Measurements from ENCODE around the gene C5AR1. TPM values are rescaled to one million over a fixed set of nuclear protein-coding genes. Genes with fewer than 3 reads are reported as not detected.
"Not testable (repeated sequence)": the region's sequence is repeated elsewhere in the genome, so short reads cannot be mapped to it uniquely, and the experiment has no call there.

Gene C5AR1
- total RNA-seq, 2 donors from 2014 or later = 1.3 to 7.6 TPM

DNA sequence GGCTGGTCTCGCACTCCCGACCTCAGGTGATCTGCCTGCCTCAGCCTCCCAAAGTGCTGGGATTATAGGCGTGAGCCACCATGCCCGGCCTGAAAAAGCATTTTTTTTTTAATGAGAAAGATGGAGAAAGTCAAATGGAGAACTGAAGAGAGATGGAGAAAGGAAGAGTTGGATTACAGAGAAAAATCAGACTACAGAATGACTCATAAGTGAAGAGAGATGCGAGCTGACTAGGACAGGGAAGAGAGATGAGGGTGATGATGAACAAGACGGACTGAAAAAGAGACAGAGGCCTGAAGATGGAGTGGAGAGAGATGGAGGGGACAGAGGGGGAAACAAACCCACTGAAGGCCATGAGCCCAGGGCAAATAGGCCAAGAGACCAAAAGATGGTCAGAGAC lies 41.0 kb downstream of the C5AR1 start:
- no peaks in the 10 kb centered on the region for H3K9me3 Mint-ChIP-seq
- peak overlapping the region in 1 of 2 donors; percentile 79 for H3K27ac Mint-ChIP-seq
- DNase-seq (ENCODE audit: low spot score) (no peak), ATAC-seq (no peak)
- H3K27me3 Mint-ChIP-seq = no peaks in the 10 kb centered on the region
- peak overlapping the region; percentile 46 for H3K4me3 Mint-ChIP-seq
- peaks cover 27 to 34% of the 10 kb centered on the region in 2 donors for H3K4me1 Mint-ChIP-seq (ENCODE audit: low read depth in 2 of 2)
- H3K36me3 Mint-ChIP-seq = peaks cover 10% of the 10 kb centered on the region

DNA sequence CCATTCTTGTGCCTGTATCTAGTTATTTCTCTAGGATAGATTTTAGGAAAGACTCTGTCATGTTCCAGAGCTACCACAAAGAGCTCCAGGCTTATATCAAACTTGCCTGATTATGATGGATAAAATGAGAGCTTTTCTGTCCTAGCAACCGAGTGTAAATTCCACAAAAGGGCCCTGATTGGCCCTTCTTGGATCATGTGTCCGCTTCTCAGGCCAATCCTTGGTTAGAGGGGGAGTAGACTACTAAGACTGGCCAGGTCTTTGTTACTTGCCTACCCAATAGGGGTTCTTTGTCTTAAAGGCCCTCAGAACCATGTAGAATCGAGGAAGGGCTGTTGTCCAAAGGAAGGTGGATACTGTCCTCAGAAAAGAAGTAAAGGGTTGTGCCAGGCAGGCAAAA lies 41.9 kb downstream of the C5AR1 start:
- peaks cover 16% of the 10 kb centered on the region for H3K36me3 Mint-ChIP-seq
- peak overlapping the region in 1 of 2 donors; percentile 50 for H3K27ac Mint-ChIP-seq
- no peaks in the 10 kb centered on the region for H3K27me3 Mint-ChIP-seq
- ATAC-seq = no peak
- H3K9me3 Mint-ChIP-seq = no peaks in the 10 kb centered on the region
- H3K4me3 Mint-ChIP-seq = no peak overlapping the region
- DNase-seq (ENCODE audit: low spot score) = no peak
- peaks cover 27 to 34% of the 10 kb centered on the region in 2 donors for H3K4me1 Mint-ChIP-seq (ENCODE audit: low read depth in 2 of 2)

DNA sequence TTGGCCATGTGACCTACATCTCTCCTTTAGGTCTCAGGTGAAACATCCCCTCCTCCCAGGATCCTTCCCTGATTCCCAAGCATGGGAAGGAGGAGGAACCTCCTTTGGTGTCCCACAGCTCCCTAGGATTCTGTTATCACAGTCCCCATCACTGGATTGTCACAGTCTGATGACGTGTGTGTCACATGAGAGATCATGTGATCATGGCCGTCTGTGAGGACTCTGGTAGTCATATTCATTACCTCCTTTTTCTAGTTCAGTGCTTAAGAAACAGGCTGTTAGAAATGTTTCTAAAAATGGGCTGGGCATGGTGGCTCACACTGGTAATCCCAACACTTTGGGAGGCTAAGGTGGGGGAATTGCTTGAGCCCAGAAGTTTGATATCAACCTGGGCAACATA lies 42.4 kb downstream of the C5AR1 start:
- Mint-ChIP-seq H3K4me3 (peak overlapping the region; percentile 34), H3K9me3 (no peaks in the 10 kb centered on the region), H3K27me3 (no peaks in the 10 kb centered on the region), H3K36me3 (peaks cover 17% of the 10 kb centered on the region), H3K4me1 (ENCODE audit: low read depth in 2 of 2) (peaks cover 27 to 34% of the 10 kb centered on the region in 2 donors), H3K27ac (peak overlapping the region in 1 of 2 donors; percentile 50)
- DNase-seq (ENCODE audit: low spot score) = no peak
- no peak for ATAC-seq

DNA sequence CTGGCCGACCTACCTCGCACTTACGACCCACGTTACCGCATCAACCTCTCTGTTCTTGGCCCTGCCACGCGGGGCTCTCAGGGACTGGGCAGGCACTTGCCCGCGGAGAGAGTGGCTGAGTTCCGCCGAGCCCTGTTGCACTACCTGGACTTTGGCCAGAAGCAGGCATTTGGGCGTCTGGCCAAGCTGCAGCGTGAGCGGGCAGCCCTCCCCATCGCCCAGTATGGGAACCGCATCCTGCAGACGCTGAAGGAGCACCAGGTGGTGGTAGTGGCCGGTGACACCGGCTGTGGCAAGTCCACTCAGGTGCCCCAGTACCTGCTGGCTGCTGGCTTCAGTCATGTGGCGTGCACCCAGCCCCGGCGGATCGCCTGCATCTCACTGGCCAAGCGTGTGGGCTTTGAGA lies 43.6 kb downstream of the C5AR1 start:
- Mint-ChIP-seq H3K4me3 (no peak overlapping the region), H3K4me1 (ENCODE audit: low read depth in 2 of 2) (peaks cover 25 to 34% of the 10 kb centered on the region in 2 donors), H3K9me3 (no peaks in the 10 kb centered on the region), H3K27ac (no peak overlapping the region), H3K36me3 (peaks cover 20% of the 10 kb centered on the region), H3K27me3 (no peaks in the 10 kb centered on the region)
- no peak for DNase-seq (ENCODE audit: low spot score)
- no peak for ATAC-seq

DNA sequence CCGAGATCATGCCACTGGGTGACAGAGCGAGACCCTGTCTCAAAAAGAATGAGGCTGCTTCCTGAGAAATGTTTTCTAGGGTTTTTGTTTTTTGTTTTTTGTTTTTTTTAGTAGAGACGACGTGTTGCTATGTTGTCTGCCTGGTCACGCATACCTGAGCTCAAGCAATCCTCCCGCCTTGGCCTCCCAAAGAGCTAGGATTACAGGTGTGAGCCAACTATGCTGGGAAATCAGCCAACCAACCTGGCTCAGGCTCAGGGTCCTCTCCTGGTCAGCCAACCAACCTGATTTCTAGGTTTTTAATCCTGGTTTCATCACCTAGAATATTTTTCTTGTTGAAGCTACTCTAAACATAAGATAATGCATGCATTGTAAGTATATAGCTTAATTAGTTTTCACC lies 47.2 kb downstream of the C5AR1 start:
- Mint-ChIP-seq H3K4me1 (ENCODE audit: low read depth in 2 of 2) (peaks cover 0 to 10% of the 10 kb centered on the region in 2 donors), H3K36me3 (peaks cover 15% of the 10 kb centered on the region), H3K4me3 (no peak overlapping the region), H3K27me3 (no peaks in the 10 kb centered on the region), H3K9me3 (no peaks in the 10 kb centered on the region), H3K27ac (no peak overlapping the region)
- DNase-seq (ENCODE audit: low spot score) = no peak
- ATAC-seq = no peak

DNA sequence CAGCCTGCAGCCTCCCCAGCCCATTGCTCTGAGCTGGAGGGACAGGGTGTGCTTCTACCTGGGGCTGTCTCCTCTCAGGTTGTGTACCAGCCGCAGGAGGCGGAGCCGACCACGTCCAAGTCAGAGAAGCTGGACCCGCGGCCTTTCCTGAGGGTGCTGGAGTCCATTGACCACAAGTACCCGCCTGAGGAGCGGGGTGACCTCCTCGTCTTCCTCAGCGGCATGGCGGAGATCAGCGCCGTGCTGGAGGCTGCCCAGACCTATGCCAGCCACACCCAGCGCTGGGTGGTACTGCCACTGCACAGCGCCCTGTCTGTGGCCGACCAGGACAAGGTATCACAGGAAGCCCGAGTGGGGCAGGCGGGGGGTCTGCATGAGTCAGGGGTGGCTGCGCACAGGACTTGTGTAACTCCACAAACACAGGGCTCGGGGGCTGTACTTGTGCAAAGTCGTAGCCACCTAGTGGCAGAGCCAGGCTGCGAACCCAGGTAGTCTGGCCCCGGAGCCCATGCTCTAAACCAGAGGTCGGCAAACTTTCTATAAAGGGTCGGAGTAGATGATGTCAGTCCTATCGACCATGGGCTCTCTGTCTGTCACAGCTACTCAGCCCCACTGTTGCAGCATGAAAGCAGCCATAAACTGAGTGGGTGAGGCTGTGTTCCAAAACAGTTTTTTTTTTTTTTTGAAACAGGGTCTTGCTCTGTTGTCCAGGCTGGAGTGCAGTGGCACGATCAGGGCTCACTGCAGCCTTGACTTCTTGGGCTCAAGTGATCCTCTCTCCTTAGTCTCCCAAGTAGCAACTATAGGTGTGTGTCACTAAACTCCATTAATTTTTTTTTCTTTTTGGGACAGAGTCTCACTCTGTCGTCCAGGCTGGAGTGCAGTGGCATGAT lies 48.4 kb downstream of the C5AR1 start:
- ATAC-seq (no peak), DNase-seq (ENCODE audit: low spot score) (no peak)
- H3K9me3 Mint-ChIP-seq = no peaks in the 10 kb centered on the region
- no peak overlapping the region for H3K27ac Mint-ChIP-seq
- peaks cover 0 to 3% of the 10 kb centered on the region in 2 donors for H3K4me1 Mint-ChIP-seq (ENCODE audit: low read depth in 2 of 2)
- no peaks in the 10 kb centered on the region for H3K27me3 Mint-ChIP-seq
- peaks cover 15% of the 10 kb centered on the region for H3K36me3 Mint-ChIP-seq
- no peak overlapping the region for H3K4me3 Mint-ChIP-seq

DNA sequence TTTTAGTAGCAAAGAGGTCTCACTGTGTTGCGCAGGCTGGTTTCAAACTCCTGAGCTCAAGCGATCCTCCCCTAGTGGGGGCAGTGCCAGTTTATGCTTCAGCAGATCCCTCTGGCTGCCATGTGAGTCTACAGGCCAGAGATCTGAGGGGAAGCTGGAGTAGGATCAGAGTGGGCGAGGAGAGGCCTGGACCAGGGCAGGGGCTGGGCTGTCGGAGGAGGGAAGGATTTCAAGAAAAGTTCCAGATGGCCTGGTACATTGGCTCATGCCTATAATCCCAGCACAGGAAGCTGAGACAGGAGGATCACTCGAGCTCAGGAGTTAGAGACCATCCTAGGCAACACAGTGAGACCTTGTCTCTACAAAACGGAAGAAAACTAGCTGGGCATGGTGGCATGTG lies 49.3 kb downstream of the C5AR1 start:
- no peak for ATAC-seq
- Mint-ChIP-seq H3K4me3 (no peak overlapping the region), H3K27me3 (no peaks in the 10 kb centered on the region), H3K27ac (peak overlapping the region in 1 of 2 donors; percentile 50), H3K9me3 (no peaks in the 10 kb centered on the region), H3K4me1 (ENCODE audit: low read depth in 2 of 2) (peaks cover 0 to 3% of the 10 kb centered on the region in 2 donors), H3K36me3 (peaks cover 15% of the 10 kb centered on the region)
- DNase-seq (ENCODE audit: low spot score) = no peak

DNA sequence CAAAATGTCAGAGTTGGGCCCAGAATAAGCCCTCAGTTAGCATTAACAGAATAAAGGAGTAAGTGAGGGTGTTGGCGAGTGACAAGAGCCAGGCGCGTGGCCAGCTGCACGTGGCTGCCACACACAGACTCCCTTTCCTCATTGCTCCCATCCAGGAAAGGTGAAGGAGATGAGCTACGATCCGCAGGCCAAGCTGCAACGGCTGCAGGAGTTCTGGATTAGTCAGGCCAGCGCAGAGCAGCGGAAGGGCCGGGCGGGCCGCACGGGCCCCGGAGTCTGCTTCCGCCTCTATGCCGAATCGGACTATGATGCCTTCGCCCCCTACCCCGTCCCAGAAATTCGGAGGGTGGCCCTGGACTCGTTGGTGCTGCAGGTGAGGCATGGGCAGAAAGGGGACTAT lies 52.7 kb downstream of the C5AR1 start:
- Mint-ChIP-seq H3K4me1 (ENCODE audit: low read depth in 2 of 2) (peaks cover 0 to 3% of the 10 kb centered on the region in 2 donors), H3K9me3 (no peaks in the 10 kb centered on the region), H3K27me3 (no peaks in the 10 kb centered on the region), H3K4me3 (no peak overlapping the region), H3K27ac (no peak overlapping the region), H3K36me3 (peaks cover 6% of the 10 kb centered on the region)
- no peak for DNase-seq (ENCODE audit: low spot score)
- no peak for ATAC-seq

DNA sequence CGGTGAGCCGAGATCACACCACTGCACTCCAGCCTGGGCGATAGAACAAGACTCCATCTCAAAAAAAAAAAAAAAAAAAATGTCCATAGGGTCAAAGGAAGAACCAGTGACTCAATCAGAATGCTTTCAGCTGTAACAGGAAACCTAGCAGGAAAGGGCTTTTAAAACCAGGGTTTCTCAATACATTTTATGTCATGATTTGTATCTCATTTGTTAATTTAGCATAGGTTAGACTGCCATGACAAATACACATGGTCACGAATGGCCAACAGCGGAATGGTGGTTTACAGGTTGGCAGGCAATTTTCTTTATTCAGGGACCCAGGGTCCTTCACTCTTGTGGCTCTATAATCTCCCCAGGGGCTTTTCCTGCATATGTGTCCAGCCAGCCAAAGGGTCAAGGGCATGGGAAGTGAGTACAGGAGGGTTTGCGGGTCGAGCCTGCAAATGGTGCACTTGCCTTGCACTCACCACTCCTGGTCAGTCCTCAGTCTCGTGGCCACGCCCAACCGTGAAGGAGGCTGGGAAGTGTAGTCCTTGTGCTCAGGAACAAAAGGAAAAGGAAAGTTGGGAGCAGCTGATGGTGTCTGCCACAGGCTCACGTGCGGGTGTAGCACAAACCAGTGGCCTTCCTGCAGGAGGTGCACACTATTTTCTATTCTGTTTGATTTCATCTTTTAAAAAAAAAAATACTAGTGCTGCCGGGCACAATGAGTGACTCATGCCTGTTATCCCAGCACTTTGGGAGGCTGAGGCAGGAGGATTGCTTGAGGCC lies 54.3 kb downstream of the C5AR1 start:
- Mint-ChIP-seq H3K4me3 (no peak overlapping the region), H3K9me3 (no peaks in the 10 kb centered on the region), H3K27ac (no peak overlapping the region), H3K27me3 (no peaks in the 10 kb centered on the region), H3K4me1 (ENCODE audit: low read depth in 2 of 2) (peaks cover 0 to 4% of the 10 kb centered on the region in 2 donors), H3K36me3 (peaks cover 6% of the 10 kb centered on the region)
- no peak for DNase-seq (ENCODE audit: low spot score)
- ATAC-seq = peak in 1 of 2 donors; percentile 52

DNA sequence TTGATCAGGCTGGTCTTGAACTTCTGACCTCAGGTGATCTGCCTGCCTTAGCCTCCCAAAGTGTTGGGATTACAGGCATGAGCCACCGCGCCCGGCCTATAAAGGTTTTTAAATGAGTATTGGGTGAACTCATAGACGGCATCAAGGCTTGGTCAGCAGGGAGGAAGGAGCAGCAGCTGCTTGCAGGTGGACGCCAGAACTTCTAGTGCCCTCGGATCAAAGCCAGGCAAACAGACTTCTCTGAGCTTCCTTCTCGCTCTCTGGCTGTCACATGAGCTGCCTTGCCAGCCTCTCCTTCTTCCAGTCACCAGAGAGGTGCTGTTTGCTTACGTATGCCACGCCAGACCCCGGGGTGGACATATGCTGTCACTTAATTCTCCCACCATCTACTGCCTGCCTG lies 55.8 kb downstream of the C5AR1 start:
- H3K36me3 Mint-ChIP-seq; H3K9me3 Mint-ChIP-seq; H3K27ac Mint-ChIP-seq; DNase-seq (ENCODE audit: low spot score); H3K4me1 Mint-ChIP-seq (ENCODE audit: low read depth in 2 of 2); H3K4me3 Mint-ChIP-seq; ATAC-seq; H3K27me3 Mint-ChIP-seq: not testable (repeated sequence)

DNA sequence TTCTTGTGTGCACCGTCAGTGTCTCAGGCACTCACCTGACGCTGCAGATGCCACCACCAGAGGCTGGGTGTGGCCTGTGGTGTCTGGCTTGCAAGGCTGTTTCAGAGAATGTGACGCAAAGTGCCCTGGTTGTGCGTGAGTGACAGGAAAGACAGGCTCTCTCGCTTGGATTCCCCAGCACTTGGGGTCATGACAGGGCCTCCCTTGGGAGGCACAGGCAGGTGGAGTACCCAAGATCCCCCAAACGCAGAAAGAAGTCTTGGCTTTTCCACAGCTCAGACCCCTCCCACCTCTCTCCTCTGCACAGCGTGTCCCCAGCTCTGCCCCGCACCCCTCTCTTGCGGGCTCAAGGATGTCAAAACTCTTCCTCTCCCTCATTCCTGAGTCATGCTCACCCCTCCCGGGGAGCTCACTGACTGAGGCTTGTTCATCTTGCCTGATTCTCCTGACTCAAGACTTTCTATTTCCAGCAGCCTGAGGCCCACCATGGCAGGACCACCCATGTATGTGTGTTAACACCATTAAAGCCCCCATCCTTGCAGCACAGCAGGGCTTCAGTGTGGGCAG lies 60.5 kb downstream of the C5AR1 start:
- H3K9me3 Mint-ChIP-seq = no peaks in the 10 kb centered on the region
- H3K4me1 Mint-ChIP-seq (ENCODE audit: low read depth in 2 of 2) = peaks cover 0 to 7% of the 10 kb centered on the region in 2 donors
- H3K4me3 Mint-ChIP-seq = no peak overlapping the region
- H3K27ac Mint-ChIP-seq = peak overlapping the region in 1 of 2 donors; percentile 43
- no peaks in the 10 kb centered on the region for H3K27me3 Mint-ChIP-seq
- H3K36me3 Mint-ChIP-seq = peaks cover 6% of the 10 kb centered on the region
- ATAC-seq (peak in 1 of 2 donors; percentile 59), DNase-seq (ENCODE audit: low spot score) (no peak)

DNA sequence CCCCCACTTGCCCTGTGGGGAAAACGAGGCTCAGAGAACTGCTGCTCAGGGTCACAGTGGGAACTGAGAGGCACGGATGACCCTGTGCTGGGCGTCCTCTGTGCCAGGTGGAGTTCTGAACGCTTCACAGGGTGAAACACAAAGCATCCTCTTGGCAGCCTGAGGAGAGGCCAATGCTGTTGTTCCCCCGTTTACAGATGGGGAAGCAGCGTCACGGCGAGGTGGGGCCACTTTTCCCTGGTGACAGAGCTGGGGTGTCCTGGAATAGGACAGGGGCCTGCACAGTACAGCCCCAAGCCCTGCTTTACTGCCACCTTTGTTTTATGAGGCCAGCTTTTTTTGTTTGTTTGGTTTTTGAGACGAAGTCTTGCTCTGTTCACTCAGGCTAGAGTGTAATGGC lies 61.6 kb downstream of the C5AR1 start:
- peaks cover 6% of the 10 kb centered on the region for H3K36me3 Mint-ChIP-seq
- no peaks in the 10 kb centered on the region for H3K9me3 Mint-ChIP-seq
- no peaks in the 10 kb centered on the region for H3K27me3 Mint-ChIP-seq
- ATAC-seq (no peak), DNase-seq (ENCODE audit: low spot score) (no peak)
- peaks cover 0 to 7% of the 10 kb centered on the region in 2 donors for H3K4me1 Mint-ChIP-seq (ENCODE audit: low read depth in 2 of 2)
- H3K4me3 Mint-ChIP-seq = no peak overlapping the region
- H3K27ac Mint-ChIP-seq = no peak overlapping the region
